Activated CD8-positive, alpha-beta memory T cell treated with anti-CD3 and anti-CD28 coated beads, Interleukin-2, amount 50 U/mL, for 4 hours (primary cell): Measurements from ENCODE around the gene STARD4.
A peak's percentile ranks its signal among the peaks of the same experiment; 100 is the strongest.

Experiments used
- DNase-seq: peaks from one replicate; pipeline ENCODE4 v3.0.0-alpha.2; 2020

Gene STARD4

DNA sequence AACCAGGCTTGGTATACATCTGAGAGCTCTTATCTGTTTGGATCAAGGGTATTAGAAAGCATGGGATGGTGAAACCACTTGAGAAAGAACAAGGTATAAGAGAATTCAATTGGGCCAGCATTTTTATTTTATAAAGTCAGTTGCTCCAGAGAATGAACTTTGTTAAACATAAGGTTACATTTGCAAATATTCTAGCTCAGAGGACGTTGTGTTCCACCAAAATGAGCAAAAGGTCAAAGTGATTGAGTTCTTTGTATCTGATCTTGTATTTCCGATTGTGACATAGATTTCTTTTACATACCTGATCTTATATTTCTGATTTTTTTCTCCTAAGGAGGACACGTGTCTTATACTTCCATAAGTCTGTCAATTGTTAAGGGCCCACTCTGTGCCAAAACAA is 8.6 kb upstream of the STARD4 start:
- no peak for DNase-seq

DNA sequence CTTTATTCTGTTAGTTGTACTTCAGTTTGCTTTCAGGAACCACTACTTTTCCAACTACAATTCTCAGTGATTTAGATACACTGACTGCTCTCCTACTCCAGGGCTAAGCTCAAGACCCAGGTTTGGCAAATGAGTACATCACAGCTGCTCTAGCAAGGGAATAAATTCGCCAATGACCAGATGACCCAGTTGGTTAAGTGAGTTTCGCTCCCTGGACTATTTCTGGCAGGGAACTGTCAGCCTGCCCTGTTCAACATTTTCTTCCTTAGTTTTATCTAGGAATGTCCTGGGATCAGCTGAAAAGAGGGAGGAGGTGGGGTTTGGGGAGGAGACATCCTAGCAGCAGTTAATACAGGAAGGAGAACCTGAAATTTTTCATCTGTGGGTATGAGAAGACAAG is 6.4 kb upstream of the STARD4 start:
- DNase-seq, result no peak

DNA sequence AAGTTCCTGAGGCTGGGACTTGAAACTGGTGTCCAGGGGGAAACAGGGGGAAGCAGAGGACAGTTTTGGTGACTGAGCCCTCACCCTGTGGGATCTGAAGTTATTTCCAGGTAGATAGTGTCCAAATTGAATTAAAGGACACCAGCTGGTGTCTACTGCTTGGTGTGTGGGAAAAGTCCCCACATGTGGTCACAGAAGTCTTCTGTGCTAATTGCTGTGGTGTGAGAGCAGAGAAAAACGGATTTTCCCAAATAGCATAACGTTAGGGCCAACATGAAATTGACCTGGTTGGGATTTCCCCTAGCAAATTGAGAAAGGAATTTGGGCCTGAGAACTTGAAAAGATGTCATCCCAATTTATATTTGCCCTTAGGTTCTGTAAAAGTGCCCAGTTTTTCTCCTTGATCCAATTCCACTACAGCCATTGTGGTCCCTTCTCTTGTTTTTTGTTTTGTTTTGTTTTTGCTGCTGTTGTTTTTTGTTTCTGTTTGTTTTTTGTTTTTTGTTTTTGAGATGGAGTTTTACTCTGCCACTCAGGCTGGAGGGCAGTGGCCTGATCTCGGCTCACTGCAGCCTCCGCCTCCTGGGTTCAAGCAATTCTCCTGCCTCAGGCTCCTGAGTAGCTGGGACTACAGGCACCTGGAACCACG is 5.6 kb upstream of the STARD4 start:
- DNase-seq, result no peak

DNA sequence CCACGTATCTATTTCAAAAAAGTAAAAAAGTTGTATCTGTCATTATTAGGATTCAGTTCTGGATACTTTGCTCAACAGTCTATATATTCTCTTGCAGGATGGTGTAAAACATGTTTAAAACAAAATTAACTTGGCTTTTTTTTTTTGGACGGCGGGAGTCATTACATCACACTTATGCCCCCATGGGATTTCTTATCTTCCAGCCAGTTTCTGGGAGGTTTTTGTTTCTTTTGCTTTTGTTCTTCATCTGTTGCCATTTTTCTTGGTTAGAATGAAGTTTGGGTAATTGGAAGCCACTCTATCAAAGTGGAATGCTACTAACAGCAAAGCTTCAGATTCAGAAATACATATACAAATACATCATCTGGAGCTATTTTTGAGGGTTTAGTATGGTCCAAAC is 1.8 kb upstream of the STARD4 start:
- no peak for DNase-seq

DNA sequence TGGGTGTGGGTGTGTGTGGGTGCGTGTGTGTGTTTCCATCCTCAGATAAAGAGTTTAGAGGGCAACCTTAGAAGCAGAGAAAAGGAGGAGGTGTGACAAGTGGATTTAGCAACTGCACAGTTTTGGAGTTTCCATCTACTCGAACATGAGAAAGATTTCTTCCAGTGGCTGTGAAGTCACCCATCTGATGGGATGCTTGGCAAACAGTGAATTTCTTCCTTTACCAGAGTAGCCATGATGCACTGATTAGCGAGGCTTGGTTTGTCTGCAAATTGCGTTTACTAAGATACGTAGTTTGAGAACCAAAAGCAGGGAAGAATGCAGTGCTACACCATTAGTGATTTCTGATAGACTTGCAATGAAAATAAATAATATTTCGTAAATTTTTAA is 791 bp upstream of the STARD4 start:
- peak; percentile 71 for DNase-seq

DNA sequence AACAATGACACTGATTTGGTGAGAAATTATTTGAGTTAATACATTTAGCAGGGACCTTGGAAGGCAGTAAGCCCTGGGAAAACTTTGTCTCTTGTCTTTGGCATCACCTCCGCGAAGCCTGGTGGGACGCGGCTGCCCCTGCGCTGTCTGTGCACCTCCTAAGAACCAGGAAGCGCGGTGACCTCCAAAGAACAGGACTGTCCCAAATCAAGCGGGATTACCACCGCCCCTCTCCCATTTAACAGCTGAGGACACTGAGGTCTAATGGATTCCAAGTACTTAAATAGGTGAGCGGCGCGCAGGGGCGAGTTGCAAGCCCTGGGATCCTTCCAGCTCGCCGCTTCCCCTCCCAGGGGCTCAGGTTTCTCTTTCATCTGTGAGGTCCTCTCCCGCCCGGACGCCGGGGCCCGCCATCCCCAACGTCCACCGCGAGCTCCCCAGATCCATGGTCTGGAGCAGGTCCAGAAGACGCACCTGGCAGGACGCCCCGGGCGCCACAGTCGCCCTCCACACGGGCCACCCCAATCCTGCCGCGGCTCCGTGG is 432 bp downstream of the STARD4 start:
- DNase-seq, result no peak

DNA sequence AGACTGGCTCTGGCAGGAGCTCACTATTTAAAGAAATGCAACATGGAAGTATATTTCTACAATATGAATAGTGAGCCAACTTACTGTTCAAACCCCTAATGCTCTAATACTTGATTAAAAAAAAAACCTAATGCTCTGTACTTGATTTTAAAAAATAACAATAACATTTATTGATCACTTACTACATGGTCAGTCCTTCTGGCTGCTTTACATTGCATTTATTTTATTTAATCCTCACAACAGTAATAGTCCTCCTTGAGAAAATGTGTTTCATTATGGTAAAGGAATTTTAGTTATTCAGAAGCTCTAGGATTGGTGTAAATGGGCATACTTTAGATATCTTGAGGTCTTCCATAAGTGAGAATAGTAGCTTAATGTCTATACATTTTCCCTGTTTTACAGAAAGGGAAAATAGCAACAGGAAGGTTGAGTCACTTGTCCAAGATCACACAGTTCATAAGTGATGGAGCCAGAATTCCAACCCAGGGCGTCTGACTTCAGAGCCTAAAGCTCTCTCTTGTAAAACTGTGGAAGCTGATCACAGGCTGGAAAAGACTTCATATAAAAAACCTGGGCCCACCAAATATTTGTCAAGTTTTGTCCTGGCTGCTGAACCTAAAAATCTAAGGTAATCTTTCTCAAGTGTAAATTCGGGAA is 1.0 kb downstream of the STARD4 start:
- no peak for DNase-seq

DNA sequence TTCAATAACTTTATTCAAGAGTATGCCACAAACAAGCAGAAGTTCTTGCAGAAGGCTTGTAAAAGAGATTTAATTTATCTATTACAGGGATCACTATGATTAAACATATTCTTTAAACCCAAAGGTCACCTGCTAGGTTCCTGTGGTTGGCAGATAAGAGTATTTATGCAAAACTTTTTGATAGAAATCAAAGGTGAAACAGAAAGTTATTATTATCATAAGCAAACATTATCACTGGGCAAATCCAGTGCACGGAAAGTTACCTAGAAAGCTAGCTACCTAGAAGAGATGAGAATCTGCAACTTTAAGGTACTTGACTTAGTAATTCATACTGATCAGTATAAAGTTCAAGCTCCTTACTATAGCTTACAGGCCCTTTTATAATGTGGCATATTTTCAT is 3.2 kb downstream of the STARD4 start:
- DNase-seq, result no peak

DNA sequence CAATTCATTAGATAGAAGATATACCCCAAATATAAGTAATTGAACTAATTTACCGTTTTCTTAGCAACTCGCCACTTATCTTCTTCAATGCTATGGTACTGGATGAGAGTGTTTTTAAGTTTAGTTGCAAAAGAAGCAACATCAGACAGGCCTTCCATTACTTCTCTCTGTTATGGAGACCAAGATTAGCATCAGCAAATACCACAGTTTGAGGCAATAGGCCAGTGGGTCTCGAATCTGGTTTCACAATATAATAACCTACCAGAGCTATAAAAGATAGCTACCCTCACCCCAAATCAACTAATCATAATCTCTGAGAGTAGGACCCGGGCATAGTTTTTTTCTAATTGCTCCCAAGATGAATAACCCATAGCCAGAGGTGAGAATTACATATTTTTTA is 5.1 kb downstream of the STARD4 start:
- no peak for DNase-seq

DNA sequence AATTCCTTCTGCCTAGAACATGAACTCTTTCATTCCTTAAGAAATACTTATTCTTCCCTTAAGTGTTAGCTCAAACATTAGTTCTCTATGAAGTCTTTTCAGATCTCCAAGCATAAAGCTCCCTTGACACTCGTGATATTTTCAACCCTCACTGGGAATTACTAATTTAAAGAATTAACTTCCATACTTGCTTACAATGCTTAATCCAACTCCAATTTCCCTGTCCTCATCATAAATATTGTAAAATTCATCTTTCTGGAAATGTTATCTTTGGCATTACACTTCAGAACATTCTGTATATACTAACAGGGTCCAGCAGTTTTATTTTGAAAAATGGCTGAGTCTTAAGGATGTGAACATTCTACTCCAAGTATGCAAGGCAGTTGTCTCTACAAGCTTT is 7.2 kb downstream of the STARD4 start:
- DNase-seq, result no peak

DNA sequence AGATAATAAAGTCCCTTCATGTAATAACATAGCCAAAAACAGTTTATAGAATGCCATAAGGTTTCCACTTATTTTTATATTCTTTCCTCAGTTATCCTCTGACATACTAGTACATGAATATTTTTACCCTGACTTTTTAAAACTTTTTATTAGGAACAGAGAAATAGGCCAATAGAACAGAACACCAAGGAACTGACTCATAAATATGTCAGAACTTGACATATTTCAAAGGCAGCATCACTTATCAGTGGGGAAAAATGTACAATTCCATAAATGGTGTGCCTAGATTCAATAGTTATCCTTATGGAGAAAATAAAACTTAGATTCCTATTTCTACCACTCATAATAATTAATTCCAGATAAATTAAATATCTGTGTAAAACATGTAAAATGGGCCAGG is 9.4 kb downstream of the STARD4 start:
- no peak for DNase-seq

DNA sequence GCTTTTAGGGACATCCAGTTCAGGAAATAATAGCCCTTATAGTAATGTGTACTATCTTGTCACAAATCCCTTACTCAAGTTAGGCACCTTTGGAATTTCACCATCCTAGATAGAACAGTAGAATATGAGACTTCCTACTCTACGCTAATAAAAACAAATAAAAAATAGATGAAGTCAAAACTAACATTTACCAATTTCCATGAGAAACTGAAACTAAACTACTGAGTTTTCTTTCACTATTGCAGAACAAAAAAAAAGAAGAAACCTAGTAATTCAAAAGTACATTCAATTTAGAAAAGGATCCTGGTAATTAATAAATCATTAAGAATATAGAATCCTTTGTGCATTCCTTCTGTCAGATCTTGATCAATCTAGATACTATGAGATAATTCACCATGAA is 14.0 kb downstream of the STARD4 start:
- DNase-seq, result no peak

DNA sequence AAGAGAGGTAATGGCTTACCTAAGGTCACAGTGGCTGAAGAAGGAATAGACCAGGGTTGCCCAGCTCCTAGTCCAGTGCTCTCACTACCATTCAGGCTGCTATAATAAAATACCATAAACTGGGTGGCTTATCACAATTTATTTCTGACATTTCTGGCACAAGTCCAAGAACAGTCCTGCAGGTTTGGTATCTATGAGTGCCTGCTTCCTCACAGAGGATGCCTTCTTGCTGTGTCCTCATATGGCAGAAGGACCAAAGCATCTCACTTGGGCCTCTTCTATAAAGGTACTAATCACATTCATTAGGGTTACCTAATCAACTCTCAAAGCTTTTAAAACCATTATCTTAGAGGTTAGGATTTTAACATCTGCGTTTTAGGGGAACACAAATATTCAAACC is 17.2 kb downstream of the STARD4 start:
- no peak for DNase-seq

DNA sequence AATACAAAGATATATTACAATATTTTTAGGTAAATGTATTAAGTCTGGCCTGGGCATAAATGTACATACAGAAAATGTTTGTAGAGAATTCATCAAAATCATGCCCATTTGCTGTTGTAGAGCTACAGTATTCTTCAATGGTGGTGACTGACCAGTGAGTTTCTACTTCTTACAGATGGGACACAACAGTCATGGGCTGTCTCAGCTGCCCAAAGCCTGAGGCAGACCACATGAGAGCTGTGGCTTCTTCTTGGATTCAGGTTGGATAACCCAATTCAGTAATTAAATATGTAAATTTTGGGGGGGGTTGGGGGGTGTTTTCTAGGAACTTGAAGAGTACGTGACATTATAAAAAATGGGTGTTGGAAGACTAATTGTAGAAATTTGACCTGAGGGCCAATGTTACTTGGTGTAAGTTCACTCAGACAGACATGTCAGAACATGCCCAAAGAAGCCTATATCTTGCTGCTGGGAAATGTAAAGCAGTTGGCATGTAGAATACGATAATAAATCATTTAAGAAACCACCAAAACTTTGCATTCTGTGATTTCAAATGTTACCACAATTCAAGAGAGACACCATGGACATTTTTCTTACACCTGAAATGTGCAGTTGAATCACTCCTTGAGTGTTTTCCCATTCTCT is 17.9 kb downstream of the STARD4 start:
- no peak for DNase-seq

DNA sequence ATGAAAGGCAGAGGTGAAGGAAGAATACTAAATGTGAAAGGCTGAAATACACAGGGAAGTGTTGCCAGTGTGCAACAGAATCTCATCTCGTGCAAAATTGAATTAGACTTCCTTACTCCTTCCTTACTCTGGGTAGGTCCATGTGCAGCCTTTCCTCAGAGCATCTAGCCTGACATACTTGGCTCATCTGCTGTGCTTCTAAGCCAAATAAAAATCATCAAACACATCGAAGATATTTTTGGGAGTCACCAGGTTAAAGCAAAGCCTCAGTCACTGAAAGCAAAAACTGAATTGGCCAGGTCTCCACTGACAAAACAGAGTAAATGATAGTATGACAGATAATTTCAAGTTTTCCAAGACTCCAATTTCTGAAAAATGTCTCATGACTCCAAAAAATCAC is 19.3 kb downstream of the STARD4 start:
- no peak for DNase-seq

DNA sequence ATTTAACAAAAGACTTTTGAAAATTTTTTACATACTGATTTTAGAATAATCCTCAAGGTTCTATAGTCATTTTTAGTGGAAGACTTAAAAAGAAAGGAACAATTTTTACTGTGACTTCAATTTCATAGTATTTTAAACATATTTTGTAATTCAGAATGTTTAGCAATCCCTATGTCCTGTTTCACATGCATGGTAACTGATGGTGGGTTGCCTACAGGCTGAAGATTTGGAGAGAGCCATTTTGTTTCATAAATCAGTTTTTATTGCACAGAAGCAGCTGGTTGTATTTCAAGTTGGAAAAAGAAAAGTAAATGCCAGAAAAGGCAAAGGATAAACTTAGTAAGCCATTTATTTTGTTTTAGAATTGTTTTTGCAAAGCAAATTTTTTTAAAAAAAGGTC is 24.0 kb downstream of the STARD4 start:
- DNase-seq, result no peak

DNA sequence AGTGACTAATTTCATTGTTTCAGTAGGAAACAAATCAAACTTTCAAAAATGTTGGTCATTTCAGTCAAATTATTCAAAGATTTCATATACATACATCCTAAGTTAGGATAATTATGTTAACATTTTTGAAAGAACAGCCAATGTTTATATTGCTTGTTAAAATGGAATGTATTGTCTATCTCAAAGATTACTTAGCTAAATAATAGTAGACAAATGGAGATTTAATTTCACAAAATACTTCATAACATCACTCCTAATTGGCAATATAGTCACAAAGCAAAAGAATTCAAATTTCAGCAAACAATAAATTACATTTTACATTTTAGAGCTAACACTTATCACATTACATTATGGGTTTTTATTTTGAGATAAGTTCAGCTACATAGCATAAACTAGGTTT is 25.4 kb downstream of the STARD4 start:
- DNase-seq, result no peak

DNA sequence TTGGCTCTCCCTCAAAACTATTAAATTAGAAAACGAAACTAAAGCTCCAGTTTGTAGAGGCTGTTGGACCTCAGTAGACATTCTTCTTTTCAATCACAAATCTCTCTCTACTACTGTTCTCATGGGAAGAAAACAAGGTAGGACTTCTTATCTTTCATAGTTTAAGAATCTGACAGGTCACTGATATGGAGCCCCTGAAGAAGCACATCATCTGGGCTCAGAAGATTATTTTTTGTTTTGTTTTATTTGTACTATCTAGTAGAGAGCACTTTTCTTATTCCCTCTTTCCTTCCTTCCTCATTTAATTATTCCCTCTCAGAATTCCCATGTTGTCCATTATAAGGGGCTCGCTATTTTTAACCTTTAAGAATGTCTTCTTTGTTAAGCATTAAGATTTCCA is 26.3 kb downstream of the STARD4 start:
- DNase-seq, result no peak

DNA sequence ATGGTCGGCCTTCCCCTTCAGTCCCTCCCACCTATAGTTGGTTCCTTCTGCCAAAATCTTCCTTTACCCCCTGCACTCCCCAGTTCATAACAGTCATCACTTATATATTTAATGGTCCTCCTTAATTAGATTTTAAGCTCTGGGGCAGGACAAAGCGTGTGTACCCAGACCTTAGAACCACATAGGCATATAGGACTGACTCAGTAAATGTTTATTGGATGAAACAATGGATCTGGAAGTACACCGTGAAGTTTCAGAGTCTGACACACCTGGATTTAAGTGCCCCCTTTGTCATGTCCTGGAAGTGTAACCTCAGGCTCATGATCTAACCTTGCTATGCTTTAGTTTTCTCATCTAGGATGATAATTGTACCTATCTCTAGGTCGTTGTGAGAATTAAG is 32.0 kb downstream of the STARD4 start:
- no peak for DNase-seq

DNA sequence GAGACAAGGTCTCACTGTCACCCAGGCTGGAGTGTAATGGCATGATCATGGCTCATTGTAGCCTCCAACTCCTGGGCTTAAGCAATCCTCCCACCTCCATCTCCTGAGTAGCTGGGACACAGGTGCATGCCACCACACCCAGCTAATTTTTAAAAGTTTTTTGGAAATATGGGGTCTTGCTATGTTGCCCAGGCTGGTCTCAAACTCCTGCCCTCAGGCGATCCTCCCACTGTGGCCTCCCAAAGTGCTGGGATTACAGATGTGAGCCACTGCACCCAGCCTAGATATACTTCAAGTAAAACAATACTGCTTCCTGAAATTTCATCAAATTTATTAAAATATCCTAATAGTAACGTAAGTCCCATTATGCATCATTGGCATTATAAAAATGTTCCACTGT is 33.4 kb downstream of the STARD4 start:
- no peak for DNase-seq

DNA sequence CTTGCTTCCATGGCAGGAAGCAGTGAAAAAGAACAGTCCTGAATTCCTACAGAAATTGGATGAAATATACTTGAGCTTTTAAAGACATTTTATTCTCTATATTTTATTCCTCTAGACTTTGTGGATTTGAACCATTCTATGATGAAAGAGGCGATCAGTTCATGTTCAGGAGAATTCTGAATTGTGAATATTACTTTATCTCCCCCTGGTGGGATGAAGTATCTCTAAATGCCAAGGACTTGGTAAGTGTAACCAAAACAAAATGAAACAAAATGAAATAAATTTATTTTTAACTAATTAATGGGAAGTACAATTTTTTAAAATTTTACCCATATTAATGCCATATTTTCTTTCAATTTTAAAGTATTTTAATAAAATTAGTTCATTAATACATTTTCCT is 34.1 kb downstream of the STARD4 start:
- no peak for DNase-seq

DNA sequence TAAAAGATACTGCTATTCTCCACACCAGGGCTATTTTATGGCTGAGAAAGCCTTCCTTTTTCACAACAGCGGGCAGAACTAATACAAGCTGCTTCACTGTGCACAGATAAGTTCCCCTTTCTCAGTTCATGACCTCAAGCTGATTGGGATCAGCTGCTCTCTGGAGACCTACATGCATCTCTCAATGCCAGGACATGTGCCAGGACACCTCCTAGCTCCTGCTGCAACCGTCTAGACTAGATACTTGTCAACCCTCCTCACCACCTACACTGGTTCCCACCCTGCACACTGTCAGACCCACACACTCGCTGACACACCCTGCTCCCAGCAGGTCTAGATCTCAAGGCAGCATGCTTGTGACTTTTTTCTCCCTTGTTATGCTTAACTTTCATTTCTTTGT is 39.8 kb downstream of the STARD4 start:
- no peak for DNase-seq

DNA sequence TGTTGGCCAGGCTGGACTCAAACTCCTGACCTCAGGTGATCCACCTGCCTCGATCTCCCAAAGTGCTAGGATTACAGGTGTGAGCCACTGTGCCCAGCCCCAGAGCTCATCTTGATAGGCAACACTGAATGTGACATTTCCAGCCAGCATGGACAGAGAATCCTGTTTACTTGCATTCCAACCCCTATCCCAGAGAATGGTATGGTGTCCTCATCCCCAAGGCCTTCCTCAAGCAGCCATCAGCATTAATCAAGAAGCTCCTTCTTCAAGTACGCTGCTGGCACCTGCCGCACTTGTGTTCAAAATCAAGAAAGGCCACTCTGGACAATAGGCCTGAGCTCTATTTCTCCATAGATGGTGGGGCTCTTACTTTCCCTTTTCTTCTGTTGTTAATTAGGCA is 40.2 kb downstream of the STARD4 start:
- DNase-seq, result no peak

DNA sequence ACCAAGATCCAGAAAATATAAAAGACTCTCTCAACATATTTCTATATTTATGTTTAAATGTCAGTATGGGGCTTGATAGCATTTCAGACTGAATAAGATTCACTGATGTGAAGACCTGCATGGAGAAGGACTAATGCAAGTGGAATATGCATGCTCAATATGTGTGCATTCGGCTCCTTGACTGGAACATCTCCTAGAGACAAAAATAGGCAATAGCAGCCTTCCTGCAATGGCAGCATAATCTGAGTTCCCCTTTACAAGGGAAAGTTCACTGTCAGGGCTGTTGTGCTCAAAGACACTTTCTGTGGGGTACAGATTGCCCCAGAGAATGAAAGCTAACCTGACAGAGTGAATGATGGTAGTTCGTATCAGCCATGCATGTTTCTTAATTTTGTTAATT is 42.4 kb downstream of the STARD4 start:
- DNase-seq, result no peak
